ENCODE data around the gene PPP1R1A.

GRCh38 chr12:54590978-54591591, 2.6 kb upstream of the PPP1R1A start:
- TF ChIP-seq CTCF (IDR thresholded peaks at IDR 0.05): no peak
- no peak for TF ChIP-seq POLR2A (IDR thresholded peaks at IDR 0.05)
